Cerebellar cortex (tissue), 1 donor: ENCODE data around the gene CDKN1B.
"Not testable (repeated sequence)": the region's sequence is repeated elsewhere in the genome, so short reads cannot be mapped to it uniquely, and the experiment has no call there.

Source experiments
- DNase-seq: peaks from one replicate; pipeline ENCODE4 v3.0.0-alpha.2; 2015; ENCODE audit warnings: low spot score

The CDKN1B gene

DNA sequence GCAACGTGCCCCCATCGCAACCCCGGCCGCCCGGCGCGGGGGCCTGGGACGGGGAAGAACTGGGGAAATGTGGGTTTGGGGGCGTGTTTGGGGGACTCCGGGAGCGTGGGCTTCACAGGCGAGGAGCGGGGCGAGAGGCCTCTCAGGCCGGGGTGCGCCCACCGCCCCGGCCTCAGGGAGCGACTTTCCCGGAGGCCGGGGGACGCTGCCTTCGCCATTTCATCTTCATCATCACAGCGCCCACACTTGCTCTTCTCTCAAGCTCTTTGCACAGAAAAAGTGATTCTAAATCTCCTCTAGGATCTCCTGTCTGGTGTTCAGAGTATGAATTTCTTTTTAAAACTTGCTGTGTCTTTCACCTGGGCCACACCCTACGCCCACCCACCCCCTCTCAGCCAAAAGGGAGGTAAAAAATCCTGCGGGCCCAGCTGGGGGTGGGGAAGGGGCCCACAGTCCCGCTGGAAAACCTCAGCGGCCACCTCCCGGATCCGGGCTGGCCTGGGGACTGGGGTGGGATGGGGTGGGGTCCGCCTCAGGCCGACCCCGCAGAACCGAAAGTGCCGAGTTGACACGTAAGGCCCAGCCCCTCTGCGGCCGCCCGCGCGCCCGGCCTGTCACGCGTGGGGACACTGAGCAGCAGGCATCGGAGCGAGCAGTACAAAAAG is 7.4 kb downstream of the CDKN1B start:
- DNase-seq, result peak; percentile 41

DNA sequence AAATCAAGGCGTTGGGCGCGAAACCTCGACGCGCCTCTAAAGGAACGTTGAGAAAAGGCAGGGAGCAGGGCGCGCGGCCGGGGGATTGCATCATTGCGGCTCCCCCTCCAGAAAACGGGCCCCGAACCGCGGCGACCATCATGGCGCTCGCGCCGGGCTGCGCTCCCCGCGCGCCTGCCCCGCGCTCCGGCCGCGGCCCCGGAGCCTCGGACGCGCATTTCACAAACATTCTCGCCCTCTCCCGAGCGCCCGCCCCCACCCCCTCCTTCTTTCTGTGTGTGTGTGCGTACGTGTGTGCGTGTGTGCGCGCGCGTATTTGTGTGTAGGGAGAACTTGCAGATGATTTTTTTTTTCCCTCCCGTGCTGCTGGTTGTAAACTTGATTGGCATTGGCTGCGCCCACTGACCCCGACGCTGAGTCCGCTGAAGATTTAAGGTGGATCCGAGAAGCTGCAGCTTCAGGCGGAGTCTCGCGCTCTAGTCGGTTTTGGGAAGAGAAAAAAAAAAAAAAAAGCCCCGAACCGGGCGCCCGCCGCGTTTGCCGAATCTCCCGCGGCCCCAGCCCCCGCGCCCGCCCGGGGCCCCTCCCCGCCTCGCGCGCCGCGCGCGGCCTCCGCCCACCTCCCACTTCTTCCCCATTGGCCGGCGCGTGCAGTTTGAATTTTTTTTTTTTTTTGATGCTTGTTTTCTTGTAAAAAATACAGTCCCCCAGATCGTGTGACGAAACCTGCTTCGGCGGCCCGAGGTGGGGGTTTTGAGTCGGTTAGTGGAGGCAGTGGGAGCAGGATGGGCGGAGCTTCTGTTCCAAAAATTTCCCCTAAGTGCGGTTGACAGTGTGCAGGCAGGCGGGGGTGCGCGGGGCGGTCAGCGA is 8.2 kb downstream of the CDKN1B start:
- DNase-seq, result peak; percentile 99

DNA sequence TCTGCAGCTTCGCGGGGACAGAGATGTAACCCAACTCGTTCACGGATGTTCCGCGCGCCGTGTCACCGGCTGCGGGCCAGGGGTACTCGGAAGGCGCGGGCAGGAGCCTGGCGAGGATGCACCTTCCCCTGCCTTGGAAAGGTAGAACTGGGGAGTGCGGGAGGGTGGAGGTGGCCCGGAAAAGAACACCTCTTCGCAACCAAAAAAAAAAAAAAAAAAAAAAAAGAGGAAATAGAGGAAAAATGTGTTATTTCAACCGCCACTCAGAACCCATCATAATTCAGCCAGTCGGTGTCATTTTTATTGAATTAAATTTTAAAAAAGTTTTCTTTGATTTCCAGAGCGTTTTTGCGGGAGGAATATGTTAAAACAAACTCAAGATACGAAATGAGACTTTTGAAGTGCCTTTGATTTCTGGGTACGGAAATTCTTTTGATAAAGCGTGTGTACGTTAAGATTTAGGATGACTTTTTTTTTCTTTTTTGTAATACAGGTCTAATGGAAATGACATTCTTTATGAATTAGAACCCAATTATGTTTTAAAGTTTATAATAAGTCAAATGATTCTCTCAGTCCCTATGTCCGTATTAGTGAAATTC is 8.9 kb downstream of the CDKN1B start:
- no peak for DNase-seq

DNA sequence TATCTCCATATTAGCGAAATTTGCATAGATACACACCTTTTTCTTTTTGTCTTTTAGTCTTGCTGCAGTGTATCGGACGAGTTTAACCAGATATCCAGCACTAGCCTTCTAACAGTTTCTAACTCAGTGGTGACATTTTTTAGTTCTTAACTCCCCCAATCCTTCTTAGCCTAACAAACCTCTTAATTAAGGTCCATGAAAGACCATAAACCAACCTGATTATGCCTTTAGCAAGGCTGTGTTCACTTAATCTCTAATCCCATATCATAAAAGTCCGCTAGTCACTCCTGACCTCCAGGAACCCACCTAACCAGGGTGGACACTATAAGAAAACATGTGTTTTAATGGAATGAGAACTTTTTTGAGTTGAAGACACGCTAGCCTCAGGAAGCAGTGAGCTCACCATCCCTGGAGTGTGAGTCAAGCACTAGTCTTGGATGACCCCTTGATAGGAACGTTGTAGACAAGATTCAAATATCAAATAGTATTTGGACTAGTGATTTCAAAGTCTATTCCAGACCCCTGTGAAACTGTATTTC is 9.5 kb downstream of the CDKN1B start:
- DNase-seq, result peak; percentile 39

DNA sequence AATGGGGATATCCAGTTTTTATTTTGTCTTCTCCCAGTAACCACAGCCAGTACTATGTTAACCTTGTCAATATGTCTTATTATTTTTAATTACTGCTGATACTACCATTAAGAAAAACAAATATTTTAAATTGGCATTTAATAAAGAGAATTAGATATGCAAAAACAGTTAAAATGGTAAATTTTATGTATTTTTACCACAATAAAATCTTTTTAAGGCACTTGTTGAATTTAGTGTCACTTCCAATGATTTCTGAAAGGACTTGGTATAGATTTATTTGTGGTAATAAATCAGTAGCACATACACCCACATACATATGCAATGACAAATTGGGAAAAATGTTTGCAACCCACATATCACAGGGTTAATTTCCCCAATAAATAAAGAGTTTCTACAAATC is 14.0 kb downstream of the CDKN1B start:
- DNase-seq, result no peak

DNA sequence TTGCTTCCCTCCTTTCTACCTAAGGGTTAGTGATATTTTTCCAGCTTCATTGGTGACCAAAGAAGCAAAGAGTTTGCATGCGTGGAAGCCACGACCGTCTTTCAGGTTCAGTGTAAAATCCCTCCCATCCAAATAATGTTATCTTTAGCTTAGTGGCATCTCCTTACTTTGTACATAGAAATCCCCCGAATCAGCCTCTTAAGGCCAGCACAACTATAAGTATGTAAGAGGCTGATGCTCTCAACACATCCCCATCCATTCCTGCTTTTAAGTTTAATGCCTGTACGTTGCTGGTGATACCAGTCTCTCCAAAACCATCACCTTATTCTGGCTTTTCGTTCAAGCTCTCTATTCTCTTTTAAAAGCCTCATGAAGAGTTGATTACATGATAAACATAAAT is 14.6 kb downstream of the CDKN1B start:
- no peak for DNase-seq

DNA sequence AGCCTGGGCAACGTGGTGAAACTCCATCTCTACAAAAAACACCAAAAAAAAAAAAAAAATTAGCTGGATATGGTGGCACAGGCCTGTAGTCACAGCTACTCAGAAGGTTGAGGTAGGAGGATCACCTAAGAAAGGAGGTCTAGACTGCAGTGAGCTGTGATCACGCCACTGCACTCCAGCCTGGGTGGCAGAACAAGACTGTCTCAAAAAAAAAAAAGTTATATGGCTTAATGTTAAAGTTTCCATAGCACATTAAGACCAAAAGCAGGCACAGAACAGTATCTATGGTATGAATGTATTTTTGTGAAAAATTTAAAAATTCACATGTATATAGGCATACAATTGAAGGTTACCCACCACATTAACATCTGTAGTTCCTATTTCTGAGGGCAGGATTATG is 15.9 kb downstream of the CDKN1B start:
- DNase-seq, result no peak

DNA sequence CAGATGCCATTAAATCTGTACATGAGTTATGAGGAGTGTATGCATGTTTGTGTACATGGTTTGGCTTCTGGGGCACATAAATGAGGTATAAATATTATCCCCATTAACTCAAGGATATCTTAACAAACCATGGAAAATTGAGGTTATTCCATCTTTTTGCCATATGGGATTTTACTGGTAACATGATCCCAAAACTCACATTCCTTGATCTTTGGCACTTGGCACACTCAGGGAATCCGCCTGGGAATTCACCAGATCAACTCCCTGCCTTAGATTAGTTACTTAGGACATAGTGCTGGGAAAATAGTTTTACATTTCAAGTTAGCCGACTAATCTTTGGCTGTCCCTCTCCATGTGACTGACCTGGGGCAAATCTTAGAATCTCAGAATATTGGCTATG is 16.9 kb downstream of the CDKN1B start:
- no peak for DNase-seq

DNA sequence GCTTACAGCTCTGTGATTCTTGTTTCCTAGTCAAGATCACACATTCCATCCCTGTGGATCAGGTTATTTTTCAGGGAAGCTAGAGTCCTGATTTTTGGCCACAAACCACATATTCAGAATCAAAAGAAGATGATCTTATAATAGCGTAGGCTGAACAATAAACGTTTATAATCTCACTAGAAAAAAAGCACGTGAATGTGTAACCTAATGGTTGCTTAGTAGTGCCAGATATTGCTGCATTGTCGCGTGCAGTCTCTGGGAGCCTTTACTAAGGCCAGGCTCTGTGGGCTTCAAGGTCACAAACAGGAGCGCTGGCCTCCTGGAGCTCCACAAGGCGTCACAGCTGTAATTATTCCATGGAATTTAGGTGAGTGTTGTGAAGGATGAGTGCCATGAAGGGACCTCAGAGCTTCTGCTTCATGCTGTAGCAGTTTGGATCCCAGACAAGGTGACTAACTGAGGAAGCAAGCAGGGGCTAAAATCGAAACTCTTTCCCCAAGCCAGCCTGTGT is 17.4 kb downstream of the CDKN1B start:
- no peak for DNase-seq

DNA sequence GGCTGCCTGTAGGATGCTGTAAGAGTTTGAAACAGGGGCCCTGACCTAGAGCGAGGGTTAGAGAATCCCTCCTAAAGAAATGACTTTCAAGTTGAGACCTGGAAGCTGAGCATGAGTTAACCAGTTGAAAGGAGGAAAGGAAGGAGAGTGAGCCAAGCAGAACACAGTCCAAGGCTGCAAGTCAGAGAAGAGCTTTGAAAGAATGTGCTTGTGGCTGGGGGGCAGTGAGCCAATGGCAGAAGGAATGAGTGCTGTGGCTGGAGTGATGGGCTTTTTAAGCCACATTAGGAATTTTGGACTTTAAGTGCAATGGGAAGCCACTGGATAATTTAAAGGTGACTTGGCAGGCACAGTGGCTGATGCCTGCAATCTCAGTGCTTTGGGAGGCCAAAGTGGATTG is 18.1 kb downstream of the CDKN1B start:
- DNase-seq, result no peak

DNA sequence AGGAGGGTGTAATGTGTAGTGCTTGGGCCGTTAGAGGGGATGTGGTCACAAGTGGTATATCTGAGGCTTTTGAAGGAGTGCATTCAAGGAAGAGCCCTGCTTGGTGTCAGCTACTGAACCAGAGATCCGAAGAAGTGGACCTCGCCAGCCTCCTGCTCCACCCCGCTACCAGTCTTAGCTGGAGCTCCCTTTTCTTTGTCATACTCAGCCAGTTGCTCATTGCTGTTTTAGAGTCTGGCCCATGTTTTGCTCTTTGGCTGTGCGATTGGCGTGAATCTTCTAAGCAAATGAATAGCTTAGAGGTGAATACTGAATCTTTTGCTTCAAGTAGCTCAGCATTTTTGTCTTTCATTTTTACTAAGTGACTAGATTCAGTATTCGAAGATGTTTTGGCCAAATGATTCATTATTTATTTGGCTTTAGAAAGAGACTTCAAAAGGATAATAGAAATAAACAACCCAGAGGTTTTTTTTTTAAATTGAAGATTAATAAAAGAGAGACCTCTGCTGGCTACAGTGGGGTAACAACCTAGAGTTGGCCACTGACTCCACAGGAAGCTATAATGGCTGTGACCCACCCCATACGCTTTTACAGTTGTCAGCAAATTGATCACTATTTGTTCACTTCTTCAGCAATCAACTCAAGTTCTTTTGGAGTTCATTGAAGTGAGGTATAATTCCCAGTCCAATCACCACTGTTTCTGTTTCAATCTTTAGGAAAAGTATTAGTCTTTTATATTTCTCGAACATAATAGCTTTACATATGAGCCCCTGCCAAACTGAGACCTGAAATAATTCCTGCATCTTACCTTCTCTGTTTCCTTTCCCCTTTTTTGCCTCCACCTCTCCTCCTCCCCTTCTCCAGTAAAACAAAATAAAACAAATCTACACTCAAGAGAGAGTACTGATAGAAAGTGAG is 19.9 kb downstream of the CDKN1B start:
- DNase-seq, result peak; percentile 50

DNA sequence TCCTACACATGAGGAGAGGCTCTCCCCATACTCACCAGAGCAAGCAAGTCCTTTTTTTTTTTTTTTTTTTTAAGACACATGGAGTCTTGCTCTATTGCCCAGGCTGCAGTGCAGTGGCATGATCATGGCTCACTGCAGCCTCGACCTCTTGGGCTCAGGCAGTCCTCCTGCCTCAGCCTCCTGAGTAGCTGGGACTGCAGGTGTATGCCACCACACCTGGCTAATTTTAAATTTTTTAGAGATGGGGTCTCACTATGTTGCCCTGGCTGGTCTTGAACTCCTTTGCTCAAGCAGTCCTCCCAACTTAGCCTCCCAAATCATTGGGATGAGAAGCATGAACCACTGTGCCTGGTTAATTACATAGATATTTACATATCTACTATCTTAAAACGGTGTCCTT is 21.0 kb downstream of the CDKN1B start:
- DNase-seq, result not testable (repeated sequence)

DNA sequence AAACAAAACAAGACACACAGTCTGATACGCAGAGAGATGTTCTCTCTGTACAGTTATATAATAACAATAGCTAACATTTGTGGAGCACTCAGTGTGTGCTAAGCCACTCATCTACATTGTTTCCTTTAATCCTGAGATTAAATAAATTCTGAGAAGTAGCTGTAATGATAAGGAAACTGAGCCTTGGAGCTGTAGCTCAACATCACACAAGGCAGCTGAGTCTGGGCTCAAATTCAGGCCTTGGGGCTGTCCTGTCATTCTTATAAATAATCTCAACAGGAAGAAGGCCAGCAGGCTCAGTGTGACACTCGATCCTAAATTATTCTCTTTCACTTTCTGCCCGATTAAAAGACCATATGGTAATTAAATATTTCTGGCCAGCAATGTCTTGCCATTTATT is 24.5 kb downstream of the CDKN1B start:
- DNase-seq, result no peak

DNA sequence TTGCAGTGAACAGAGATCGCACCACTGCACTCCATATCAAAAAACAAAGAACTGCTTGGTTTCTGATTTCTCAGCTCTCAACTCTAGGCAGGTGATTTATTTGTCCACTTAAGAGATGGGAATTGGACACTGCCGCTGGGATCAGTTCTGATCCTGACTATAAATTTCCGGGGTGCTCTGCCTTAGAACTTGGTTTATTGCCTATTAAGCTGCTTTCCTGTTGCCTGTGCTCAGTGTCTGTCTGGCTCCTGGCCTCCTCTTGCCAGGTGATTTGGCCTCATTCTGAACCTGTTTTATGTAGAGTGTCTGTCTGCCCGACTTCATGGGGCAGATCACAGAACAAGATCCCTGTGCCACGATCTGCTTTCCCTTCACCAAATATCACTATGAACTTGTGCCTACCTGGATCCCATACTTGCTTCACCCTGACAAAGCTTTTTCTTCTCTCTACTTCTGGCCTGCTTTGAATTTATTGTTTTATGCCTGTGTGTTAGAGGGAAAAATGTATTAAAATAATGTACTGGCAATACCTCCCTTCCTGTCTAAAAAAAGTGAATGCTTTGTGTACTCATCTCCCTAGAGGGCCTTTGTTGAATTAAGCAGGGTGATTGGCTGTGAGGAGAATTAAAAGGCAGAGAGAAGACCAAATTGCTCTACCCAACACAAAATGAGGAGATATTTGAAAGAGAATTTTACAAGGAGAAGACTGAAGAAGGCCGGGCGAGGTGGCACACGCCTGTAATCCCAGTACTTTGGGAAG is 27.6 kb downstream of the CDKN1B start:
- no peak for DNase-seq

DNA sequence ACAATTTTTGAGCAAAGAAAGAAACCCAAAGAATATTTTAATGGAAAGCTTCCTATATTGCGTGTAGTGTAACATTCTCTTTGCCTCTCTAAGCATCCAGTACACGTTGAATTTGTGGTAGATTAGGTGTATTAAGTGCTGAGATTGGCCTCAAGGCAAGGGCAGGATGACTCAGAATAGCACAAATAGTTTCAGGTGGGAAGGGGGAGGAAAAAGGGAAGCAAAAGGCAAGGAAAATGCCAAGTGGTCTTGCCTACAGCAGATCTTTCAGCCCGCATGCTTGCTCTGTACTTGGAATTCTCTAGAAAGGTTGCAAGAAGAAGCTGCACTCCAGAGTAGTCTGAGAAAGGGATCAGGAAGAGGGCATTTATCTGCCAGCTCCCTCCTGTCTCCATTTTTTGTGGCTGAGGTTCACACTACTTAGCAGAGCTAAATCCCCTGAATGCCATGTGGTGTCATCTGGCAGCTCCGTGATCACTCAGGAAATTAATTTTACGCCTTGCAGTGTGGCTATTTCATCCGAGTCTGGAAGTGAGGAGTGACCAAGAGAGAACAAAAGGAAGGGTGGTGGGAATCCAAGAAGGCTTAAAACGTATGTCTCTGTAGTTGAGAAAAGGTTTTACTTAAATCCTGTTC is 28.5 kb downstream of the CDKN1B start:
- DNase-seq, result peak; percentile 65

DNA sequence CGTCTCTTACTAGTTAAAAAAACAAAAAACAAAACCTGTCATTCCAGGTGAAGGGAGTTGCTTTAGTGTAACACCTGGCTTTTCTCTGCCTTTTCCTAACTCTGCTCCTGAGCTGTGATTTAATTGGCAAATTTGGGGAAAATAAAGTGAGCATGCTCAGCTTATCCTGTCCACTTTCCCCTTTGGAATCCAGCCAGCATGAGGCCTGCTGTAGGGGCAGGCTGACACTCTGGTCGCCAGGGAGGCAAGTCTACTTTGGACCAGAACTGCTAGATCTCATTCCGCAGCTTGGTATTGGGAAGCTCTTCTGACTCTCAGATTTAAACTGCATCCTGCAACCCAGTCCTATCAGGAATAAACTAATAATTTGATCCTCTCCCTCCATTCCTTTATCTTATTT is 30.1 kb downstream of the CDKN1B start:
- no peak for DNase-seq

DNA sequence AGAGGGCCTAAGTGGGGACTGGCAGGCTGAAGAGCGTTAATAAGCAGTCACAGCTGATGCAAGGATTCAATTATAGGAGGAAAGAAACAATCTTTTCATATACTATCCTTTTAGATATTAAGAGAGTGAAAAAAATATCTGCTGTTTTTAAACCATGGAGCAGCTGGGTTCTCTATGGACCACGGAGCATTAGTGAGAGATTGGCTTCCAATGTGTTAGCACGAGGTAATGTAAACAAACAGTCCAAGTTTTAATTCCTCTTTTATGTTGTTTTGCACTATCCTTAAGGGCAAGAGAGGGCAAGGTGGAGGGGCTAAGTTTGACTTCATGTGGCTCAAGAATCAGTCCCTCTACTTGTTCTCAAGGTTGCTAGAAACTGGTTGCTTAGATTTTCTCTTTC is 30.9 kb downstream of the CDKN1B start:
- no peak for DNase-seq

DNA sequence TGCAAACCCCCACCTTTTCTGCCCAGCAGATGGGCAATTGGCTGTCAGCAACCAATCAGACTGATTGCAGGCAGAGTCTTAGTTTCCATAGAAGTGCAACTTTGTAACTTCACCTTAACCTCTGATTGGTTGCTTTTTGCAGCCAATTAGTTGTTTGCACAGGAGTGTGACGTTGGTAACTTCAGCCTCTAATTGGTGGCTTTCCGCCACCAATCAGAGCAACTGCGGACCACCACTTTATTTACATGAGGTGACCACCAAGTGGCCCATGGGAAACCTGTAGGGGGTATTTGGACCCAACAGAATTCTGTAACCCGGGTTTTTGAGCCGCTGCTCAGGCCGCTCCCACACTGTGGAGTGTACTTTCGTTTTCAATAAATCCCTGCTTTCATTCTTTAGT is 32.3 kb downstream of the CDKN1B start:
- DNase-seq, result peak; percentile 31

DNA sequence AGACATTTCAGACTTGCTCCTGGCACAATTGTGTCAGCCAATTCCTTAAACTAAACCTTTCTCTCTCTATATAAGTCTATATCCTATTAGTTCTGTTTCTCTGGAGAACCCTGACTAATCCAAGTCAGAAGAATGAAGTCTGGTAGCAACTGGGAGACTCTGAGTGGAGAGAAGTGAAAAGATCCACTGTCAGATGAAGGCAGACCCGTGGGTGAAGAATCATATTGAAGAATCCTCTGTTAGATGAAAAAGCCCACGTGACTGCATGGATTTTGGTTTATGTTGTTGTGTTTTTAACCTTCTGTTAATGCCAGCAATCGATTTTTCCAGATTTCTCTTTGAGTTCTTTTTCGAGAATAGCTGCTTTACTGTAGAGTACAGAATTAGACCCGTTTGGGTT is 38.8 kb downstream of the CDKN1B start:
- no peak for DNase-seq

DNA sequence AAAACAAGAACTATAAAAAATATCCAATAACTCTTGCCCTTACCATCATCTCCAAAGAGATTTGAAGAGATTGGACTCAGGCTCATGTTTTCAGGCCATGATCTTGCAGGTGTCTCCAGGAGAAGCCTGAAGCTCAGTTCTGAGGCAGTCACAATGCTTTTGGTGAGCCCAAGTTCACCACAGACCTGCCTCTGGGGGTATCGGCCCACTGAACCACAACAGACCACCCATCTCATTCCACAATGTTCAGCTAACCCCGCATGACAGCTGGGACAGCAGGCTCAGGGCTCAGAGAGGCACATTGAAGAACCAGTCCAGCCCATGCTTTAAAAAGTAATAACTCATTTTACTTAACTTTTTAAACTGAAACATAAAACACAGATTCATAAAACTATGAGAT is 40.0 kb downstream of the CDKN1B start:
- DNase-seq, result no peak
